SK-N-MC (cell line): Measurements from ENCODE around the gene DSG2.
"Not testable (repeated sequence)": the region's sequence is repeated elsewhere in the genome, so short reads cannot be mapped to it uniquely, and the experiment has no call there.

Experiments
- DNase-seq: peaks from one replicate; pipeline ENCODE4 v3.0.0-alpha.2; 2011; ENCODE audit warnings: low read depth, low spot score
- H3K27ac ChIP-seq: fragments of 200-600 bp; sonication (generic); 2 replicates; pipeline ENCODE4 v1.5.1; 2016; ENCODE audit warnings: mixed run types
- H3K36me3 ChIP-seq: fragments of 200-600 bp; sonication (generic); 2 replicates; pipeline ENCODE4 v1.6.1; 2017; ENCODE audit warnings: antibody characterized with exemption, low read length, mixed read lengths; ENCODE audit not compliant: insufficient read depth
- H3K4me3 ChIP-seq: fragments of 200-600 bp; sonication (generic); 2 replicates; pipeline ENCODE4 v1.5.1; 2016
- H3K9ac ChIP-seq: fragments of 200-600 bp; sonication (generic); 2 replicates; pipeline ENCODE4 v1.8.0; 2017; ENCODE audit warnings: mixed run types, mixed read lengths; ENCODE audit not compliant: insufficient read length
- H3K9me3 ChIP-seq: fragments of 200-600 bp; sonication (generic); 2 replicates; pipeline ENCODE4 v1.6.1; 2017; ENCODE audit warnings: low read depth, mild to moderate bottlenecking, antibody characterized with exemption, low read length, moderate library complexity, mixed read lengths
- EZH2 ChIP-seq: fragments of 200-600 bp; sonication (generic); IDR thresholded peaks from one replicate; pipeline ENCODE4 v1.6.1; 2017; ENCODE audit warnings: antibody characterized with exemption
- FOXP2 ChIP-seq: optimal IDR thresholded peaks from 2 replicates; pipeline ENCODE3; 2011; ENCODE audit warnings: mild to moderate bottlenecking, moderate library complexity; ENCODE audit not compliant: insufficient read depth; ENCODE audit errors: extremely low read length, control extremely low read depth
- POLR2AphosphoS5 ChIP-seq: IDR thresholded peaks from 2 replicates; pipeline ENCODE4 v1.6.1; 2012; ENCODE audit warnings: mild to moderate bottlenecking, low read depth, low read length, borderline replicate concordance

The DSG2 gene

GRCh38 chr18:31497404-31497835, 557 bp upstream of the DSG2 start:
- no peak overlapping the region for H3K9ac ChIP-seq

DNA sequence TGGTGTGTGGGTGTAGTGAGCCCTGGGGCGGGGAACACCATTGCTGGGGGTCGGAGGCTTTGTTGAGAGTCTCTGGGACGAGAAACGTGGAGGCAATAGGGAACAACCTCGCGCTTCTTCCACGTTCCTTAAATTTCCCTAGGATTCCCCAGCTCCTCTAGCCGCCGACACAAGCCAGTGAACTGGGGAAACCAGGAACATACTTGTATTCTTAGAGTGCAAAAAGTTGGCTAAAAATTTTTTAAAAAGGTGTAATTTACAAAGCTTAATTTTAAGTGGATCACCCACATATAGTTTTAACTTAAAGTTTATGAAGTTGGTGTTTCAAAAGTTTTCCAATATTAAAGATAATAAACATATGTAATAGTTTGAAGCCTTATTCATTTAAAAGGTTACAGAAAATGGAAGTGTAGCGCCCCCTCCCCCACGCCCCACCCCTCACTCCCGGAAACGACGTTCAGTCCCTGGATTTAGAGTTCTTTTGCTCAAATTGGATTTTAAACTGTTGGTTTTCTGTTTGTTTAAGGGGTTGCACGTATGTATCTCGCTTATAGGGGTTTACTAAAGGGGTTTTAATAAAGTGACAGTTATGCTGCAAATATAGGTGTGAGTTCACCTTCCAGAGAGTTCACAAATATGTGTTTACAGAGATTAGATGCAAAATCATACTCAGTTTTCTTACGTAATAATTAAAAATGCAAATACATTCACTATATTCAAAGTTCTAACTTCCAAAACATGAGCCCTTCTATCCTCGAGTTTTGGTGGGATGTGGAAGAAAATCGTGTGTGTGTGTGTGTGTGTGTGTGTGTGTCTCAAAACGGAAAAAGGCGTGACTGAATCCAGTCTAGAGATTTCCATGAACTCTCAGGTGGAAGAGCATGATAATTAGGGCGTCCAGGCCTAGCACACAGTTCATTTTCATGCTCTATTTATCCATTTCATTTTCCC, 872 bp downstream of the DSG2 start:
- DNase-seq = no peak
- Histone ChIP-seq H3K36me3 (no peaks in the 10 kb centered on the region), H3K27ac (no peak overlapping the region), H3K4me3 (peak overlapping the region; percentile 59), H3K9me3 (no peaks in the 10 kb centered on the region), H3K9ac (no peak overlapping the region)
- peak; percentile 57 for TF ChIP-seq EZH2
- TF ChIP-seq POLR2AphosphoS5 = no peak
- no peak for TF ChIP-seq FOXP2

More at GRCh38 chr18:31497404-31497835, 557 bp upstream of the DSG2 start:
- Histone ChIP-seq H3K36me3 (no peaks in the 10 kb centered on the region), H3K27ac (no peak overlapping the region), H3K9me3 (no peaks in the 10 kb centered on the region), H3K4me3 (no peak overlapping the region)
- DNase-seq = no peak
- TF ChIP-seq FOXP2 = no peak
- TF ChIP-seq EZH2 = no peak
- no peak for TF ChIP-seq POLR2AphosphoS5

DNA sequence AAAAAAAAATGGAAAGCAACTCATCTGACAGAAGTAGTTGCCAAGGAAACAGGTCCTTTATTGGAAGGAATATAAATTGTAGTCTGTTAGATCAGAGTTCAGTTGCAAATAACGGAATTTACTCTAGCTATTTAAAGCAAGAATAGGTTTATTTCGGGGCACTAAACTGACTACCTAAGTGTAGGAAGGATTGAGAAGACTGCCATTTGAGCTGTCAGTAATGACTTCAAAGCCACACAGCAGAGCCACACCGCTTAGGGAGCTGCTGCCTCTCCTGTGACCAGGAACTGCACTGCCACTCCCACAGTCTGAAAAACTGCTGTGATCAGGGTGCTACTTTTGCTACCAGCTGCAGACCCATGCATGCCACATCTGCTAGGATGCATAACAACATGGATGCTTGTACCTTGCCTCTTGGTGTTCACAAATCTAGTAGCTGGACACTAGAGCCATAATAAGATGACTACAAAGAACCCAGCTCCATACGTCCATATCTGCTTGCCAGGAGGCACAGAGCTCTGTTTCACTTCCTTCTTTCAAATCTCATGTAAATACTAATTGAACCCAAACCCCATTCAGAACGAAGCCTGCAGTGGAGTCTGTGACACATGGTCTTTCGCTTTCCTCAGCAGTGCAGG, 2.2 kb downstream of the DSG2 start:
- H3K9ac ChIP-seq = no peak overlapping the region
- no peaks in the 10 kb centered on the region for H3K9me3 ChIP-seq
- H3K4me3 ChIP-seq = no peak overlapping the region
- no peaks in the 10 kb centered on the region for H3K36me3 ChIP-seq
- DNase-seq = no peak
- H3K27ac ChIP-seq = no peak overlapping the region
- TF ChIP-seq EZH2 = no peak
- TF ChIP-seq POLR2AphosphoS5 = no peak
- TF ChIP-seq FOXP2 = no peak

DNA sequence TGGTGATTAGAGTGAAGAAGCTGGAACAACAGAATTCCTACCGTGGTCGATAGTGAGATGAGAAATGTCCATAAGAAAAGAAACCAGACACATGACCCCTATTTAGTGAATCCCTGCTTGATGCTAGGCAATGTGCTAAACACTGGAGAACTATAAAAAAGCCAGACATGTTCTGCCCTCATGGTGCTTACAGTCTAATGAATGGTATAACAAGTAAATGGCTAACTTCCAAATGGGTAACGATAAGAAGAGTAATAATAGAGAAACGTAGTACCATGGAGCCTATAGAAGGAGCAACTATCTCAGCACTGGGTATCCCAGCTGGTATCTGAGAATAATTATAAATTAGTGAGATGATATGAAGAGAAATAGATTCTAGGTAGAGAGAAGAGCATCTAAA, 5.0 kb downstream of the DSG2 start:
- Histone ChIP-seq H3K9me3 (no peaks in the 10 kb centered on the region), H3K4me3 (no peak overlapping the region), H3K9ac (no peak overlapping the region), H3K36me3 (no peaks in the 10 kb centered on the region), H3K27ac (no peak overlapping the region)
- TF ChIP-seq POLR2AphosphoS5 = no peak
- no peak for TF ChIP-seq EZH2
- TF ChIP-seq FOXP2 = no peak
- DNase-seq = no peak

DNA sequence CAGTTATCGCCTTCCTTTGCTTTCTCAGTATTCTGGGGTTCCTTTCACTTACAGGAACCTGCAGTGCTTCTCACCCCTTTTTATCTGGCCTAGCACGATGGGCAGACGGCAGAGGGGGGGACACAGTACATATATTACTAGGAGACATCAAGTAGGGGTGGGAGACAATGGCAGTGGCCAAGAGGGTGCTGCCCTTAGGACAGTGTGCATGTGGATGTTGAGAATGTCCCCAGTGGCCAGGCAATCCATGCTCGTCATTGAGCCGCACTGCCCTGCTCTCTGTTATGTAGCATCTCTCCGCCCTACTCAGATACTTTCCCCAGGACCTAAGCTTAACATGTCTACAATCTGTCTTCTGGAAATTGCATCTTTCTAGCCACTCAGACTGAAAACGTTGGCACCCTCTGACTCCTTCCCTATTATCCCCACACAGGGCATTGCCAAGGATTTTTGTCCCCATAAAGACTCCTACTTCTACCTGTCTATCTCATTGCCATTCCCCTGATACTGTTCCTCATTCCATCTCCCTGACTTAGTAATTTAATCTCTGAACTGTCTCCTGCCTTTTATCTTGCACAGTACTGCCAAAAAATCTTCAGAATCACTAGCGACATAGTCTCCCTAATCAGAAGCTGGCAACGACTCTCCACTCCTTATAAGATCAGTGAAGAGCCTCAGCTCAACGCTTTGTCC, 6.6 kb downstream of the DSG2 start:
- Histone ChIP-seq H3K4me3 (no peak overlapping the region), H3K9me3 (no peaks in the 10 kb centered on the region), H3K27ac (no peak overlapping the region), H3K36me3 (no peaks in the 10 kb centered on the region), H3K9ac (no peak overlapping the region)
- TF ChIP-seq POLR2AphosphoS5 (no peak), FOXP2 (no peak), EZH2 (no peak)
- no peak for DNase-seq

DNA sequence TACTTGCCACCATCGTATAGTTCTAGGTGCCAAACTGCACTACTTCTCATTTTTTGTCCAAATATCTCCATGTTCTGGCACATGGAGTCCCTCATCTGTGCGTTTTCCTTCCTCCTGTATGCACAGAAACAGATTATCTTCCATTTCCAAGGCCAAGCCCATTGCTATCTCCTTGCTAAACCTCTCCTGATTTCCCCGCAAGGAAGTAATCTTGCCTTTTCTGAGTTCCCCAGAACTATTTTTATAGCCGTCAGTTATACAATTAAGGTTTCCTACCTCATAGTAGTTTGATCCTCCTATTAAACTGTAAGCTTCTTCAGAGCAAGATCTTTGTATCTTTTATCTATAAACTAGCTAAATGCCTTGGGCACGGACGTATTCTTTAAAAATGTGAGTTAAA, 7.2 kb downstream of the DSG2 start:
- DNase-seq = no peak
- no peak overlapping the region for H3K9ac ChIP-seq
- H3K4me3 ChIP-seq = no peak overlapping the region
- H3K27ac ChIP-seq = no peak overlapping the region
- TF ChIP-seq FOXP2 (no peak), POLR2AphosphoS5 (no peak), EZH2 (no peak)
- H3K9me3 ChIP-seq = no peaks in the 10 kb centered on the region
- H3K36me3 ChIP-seq = no peaks in the 10 kb centered on the region

GRCh38 chr18:31506024-31506742, 8.2 kb downstream of the DSG2 start:
- no peaks in the 10 kb centered on the region for H3K36me3 ChIP-seq
- no peak for DNase-seq

GRCh38 chr18:31507124-31507523, 9.1 kb downstream of the DSG2 start:
- H3K27ac ChIP-seq, H3K9ac ChIP-seq, H3K9me3 ChIP-seq, H3K4me3 ChIP-seq, DNase-seq, H3K36me3 ChIP-seq: not testable (repeated sequence)

More at GRCh38 chr18:31506024-31506742, 8.2 kb downstream of the DSG2 start:
- H3K9ac ChIP-seq = no peak overlapping the region
- TF ChIP-seq FOXP2 (no peak), POLR2AphosphoS5 (no peak), EZH2 (no peak)
- H3K9me3 ChIP-seq = no peaks in the 10 kb centered on the region
- no peak overlapping the region for H3K27ac ChIP-seq
- no peak overlapping the region for H3K4me3 ChIP-seq

DNA sequence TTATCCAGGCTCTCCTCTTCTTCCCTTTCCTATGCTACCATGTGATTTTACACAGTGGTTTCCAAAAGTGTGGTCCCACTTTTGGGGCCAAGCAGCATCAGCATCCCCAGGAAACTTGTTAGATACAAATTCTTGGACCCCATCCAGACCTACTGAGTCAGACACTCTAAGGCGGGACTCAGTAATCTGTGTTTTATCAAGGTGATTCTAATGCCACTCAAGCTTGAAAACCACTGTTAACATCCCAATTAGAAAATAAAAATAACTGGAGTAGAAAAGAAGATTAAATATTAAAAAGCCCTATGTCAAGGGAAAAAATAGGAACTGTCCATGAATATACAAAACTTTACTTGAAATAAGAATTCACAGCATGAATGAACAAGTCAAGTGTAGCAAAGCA, 10.8 kb downstream of the DSG2 start:
- DNase-seq = no peak
- TF ChIP-seq POLR2AphosphoS5 = no peak
- TF ChIP-seq EZH2 = no peak
- TF ChIP-seq FOXP2 = no peak
- H3K36me3 ChIP-seq = no peaks in the 10 kb centered on the region
- H3K9ac ChIP-seq = no peak overlapping the region
- no peak overlapping the region for H3K27ac ChIP-seq
- H3K4me3 ChIP-seq = no peak overlapping the region
- no peaks in the 10 kb centered on the region for H3K9me3 ChIP-seq
